GM21381 (cell line): ENCODE data around the gene NGFR.

ENCODE experiments used
- ATAC-seq: cut with Tn5 transposase; IDR thresholded peaks from one replicate; pipeline ENCODE4 v1.9.1; 2021; ENCODE audit warnings: mild to moderate bottlenecking, moderate library complexity; ENCODE audit not compliant: unreplicated experiment

Gene NGFR

GRCh38 chr17:49557312-49558024 is 62.4 kb downstream of the NGFR start:
- no peak for ATAC-seq
